Spleen (tissue), 11 donors: ENCODE data around the gene ZNF425. TPM values are rescaled to one million over a fixed set of nuclear protein-coding genes. Genes with fewer than 3 reads are reported as not detected.

Experiments
- DNase-seq: peaks from one replicate; pipeline ENCODE4 v3.0.0-alpha.2; 2020
- H3K27ac ChIP-seq, 8 donors: fragments of 200-600 bp; sonication (generic) in 7 of 8; 1 replicate in 4 of 8; 2 replicates in 4 of 8; pipeline versions ENCODE4 v1.5.0 to v1.8.0; 2016 to 2021; ENCODE audit warnings: inconsistent platforms in 4 of 8, mild to moderate bottlenecking in 4 of 8, moderate library complexity in 1 of 8
- H3K27me3 ChIP-seq, 7 donors: fragments of 200-600 bp; sonication (generic) in 6 of 7; replicated peaks in 1 of 7; 1 replicate in 4 of 7; 2 replicates in 3 of 7; pipeline versions ENCODE4 v1.5.0 to v1.8.0; 2016 to 2021; ENCODE audit warnings: inconsistent platforms in 3 of 7, mild to moderate bottlenecking in 1 of 7
- H3K36me3 ChIP-seq, 6 donors: fragments of 200-600 bp; sonication (generic) in 5 of 6; 1 replicate in 4 of 6; 2 replicates in 2 of 6; pipeline versions ENCODE4 v1.5.0 to v1.8.0; 2016 to 2021; ENCODE audit warnings: inconsistent platforms in 2 of 6
- H3K4me1 ChIP-seq, 6 donors: fragments of 200-600 bp; sonication (generic) in 5 of 6; 1 replicate in 3 of 6; 2 replicates in 3 of 6; pipeline versions ENCODE4 v1.5.0 to v1.8.0; 2016 to 2021; ENCODE audit warnings: inconsistent platforms in 3 of 6
- H3K4me3 ChIP-seq, 8 donors: fragments of 200-600 bp; sonication (generic) in 7 of 8; 1 replicate in 4 of 8; 2 replicates in 4 of 8; pipeline versions ENCODE4 v1.5.0 to v1.8.0; 2016 to 2021; ENCODE audit warnings: inconsistent platforms in 4 of 8, mild to moderate bottlenecking in 4 of 8, moderate library complexity in 2 of 8
- H3K9me3 ChIP-seq, 8 donors: fragments of 200-600 bp; sonication (generic) in 7 of 8; 1 replicate in 4 of 8; 2 replicates in 4 of 8; pipeline versions ENCODE4 v1.5.0 to v1.8.0; 2016 to 2021; ENCODE audit warnings: inconsistent platforms in 4 of 8
- CTCF ChIP-seq, 11 experiments: fragments of 200-600 bp in 7 of 11; fragments of 450-650 bp in 4 of 11; sonication (generic) in 4 of 11; IDR thresholded peaks in 8 of 11; conservative IDR thresholded peaks in 3 of 11; 1 replicate in 7 of 11; 2 replicates in 4 of 11; pipeline versions ENCODE4 v1.4.0 to v1.8.0; 2016 to 2021; ENCODE audit warnings: antibody characterized with exemption in 11 of 11, inconsistent platforms in 4 of 11, mild to moderate bottlenecking in 1 of 11
- POLR2A ChIP-seq, 3 donors: fragments of 450-650 bp; IDR thresholded peaks; one replicate each; pipeline ENCODE4 v1.5.1; 2017; ENCODE audit warnings: antibody characterized with exemption in 3 of 3, mild to moderate bottlenecking in 1 of 3
- POLR2AphosphoS5 ChIP-seq, 3 donors: sonication (generic); formaldehyde crosslinking; IDR thresholded peaks; one replicate each; pipeline ENCODE4 v1.5.1; 2017; ENCODE audit warnings: antibody characterized with exemption in 3 of 3
- WGBS, 5 donors: extraction: QIAGEN DNeasy Blood & Tissue Kit in 3 of 5; methylation state at CpG; one replicate each; pipeline versions ENCODE4 v1.1.5 to v1.1.7; 2013 to 2018; 5-methylcytosine and 5-hydroxymethylcytosine counted together
- intact Hi-C: fragments of 100-400 bp; cut with DNase I; formaldehyde crosslinking; loops from one replicate; pipeline ENCODE4 v1.15.0; 2023; ENCODE audit warnings: low total_unique reads
- polyA plus RNA-seq, 3 donors: library from polyadenylated mRNA; stranded (reverse); fragments of 200-250 nt; gene quantifications; one replicate each; pipeline ENCODE4 v1.2.1, GENCODE V29; 2013
- total RNA-seq, 7 donors: library from RNA; depleted of rRNA in 3 of 7; stranded (reverse); fragments of >200 nt in 3 of 7; fragmentation: NEBNext Ultra II Directional in 4 of 7; extraction: Animal tissue kit (Norgen Biotek cat#: 25700) in 4 of 7; gene quantifications; one replicate each; pipeline versions ENCODE4 v1.1.0 to v1.2.1, GENCODE V29; 2016 to 2021
- donor health status: healthy with polysubstance abuse.
- donor health status: DM: no; HTN: no; CAD: no; lungs with moderate emphysema.
- donor health status: DM: no; HTN: no; CAD: no.
- donor health status: Bipolar disorder and iron deficiency.
- donor health status: healthy.
- donor health status: DM: no; HTN: no; CAD: no.
- donor health status: DM: yes; HTN: yes; CAD: no.

ZNF425 gene
- total and polyA plus RNA-seq, 10 donors, result 0.47 to 1.4 (median 1.1) TPM

- H3K27me3 ChIP-seq, result no peaks in the 10 kb centered on the region
- peaks cover 5 to 24% (median 21%) of the 10 kb centered on the region in 6 donors for H3K4me1 ChIP-seq
- DNase-seq, result no peak
- WGBS, 5 donors, result 90 to 94% (median 93%) methylated on average over 4 of the region's 4 CpGs
- H3K36me3 ChIP-seq, result peaks cover 0 to 11% (median 0%) of the 10 kb centered on the region in 6 donors
- intact Hi-C loops, result no loop called here
- H3K4me3 ChIP-seq, result no peak overlapping the region
- no peak for TF ChIP-seq POLR2AphosphoS5 (IDR thresholded peaks at IDR 0.05)
- TF ChIP-seq POLR2A (IDR thresholded peaks at IDR 0.05), result no peak
- TF ChIP-seq CTCF (IDR thresholded peaks at IDR 0.05 in 8 of 11, conservative IDR thresholded peaks at IDR 0.05 in 3 of 11), result no peak
- no peaks in the 10 kb centered on the region for H3K9me3 ChIP-seq
- no peak overlapping the region for H3K27ac ChIP-seq
These were observed 15.8 kb upstream of the ZNF425 start for GRCh38 chr7:149141893-149142292.

- H3K36me3 ChIP-seq, result peaks cover 0 to 14% (median 0%) of the 10 kb centered on the region in 6 donors
- intact Hi-C loops, result no loop called here
- no peaks in the 10 kb centered on the region for H3K9me3 ChIP-seq
- DNase-seq, result no peak
- H3K27me3 ChIP-seq, result no peaks in the 10 kb centered on the region
- H3K4me1 ChIP-seq, result peaks cover 0 to 13% (median 10%) of the 10 kb centered on the region in 6 donors
- no peak overlapping the region for H3K27ac ChIP-seq
- 25 to 66% (median 44%) methylated on average over 3 of the region's 3 CpGs for WGBS, 5 donors
- H3K4me3 ChIP-seq, result no peak overlapping the region
- TF ChIP-seq POLR2A (IDR thresholded peaks at IDR 0.05), result no peak
- TF ChIP-seq CTCF (IDR thresholded peaks at IDR 0.05 in 8 of 11, conservative IDR thresholded peaks at IDR 0.05 in 3 of 11), result no peak
- no peak for TF ChIP-seq POLR2AphosphoS5 (IDR thresholded peaks at IDR 0.05)
These were observed 14.7 kb upstream of the ZNF425 start for GRCh38 chr7:149140831-149141230.

GRCh38 chr7:149136118-149136517, 10.0 kb upstream of the ZNF425 start:
- Histone ChIP-seq H3K27me3 (no peaks in the 10 kb centered on the region), H3K36me3 (peaks cover 0 to 40% (median 12%) of the 10 kb centered on the region in 6 donors), H3K4me3 (no peak overlapping the region), H3K9me3 (peaks cover under 1 to 11% (median 7%) of the 10 kb centered on the region in 8 donors), H3K4me1 (no peaks in the 10 kb centered on the region), H3K27ac (no peak overlapping the region)
- TF ChIP-seq POLR2A (IDR thresholded peaks at IDR 0.05) (no peak), CTCF (IDR thresholded peaks at IDR 0.05 in 8 of 11, conservative IDR thresholded peaks at IDR 0.05 in 3 of 11) (no peak), POLR2AphosphoS5 (IDR thresholded peaks at IDR 0.05) (no peak)
- DNase-seq, result no peak
- intact Hi-C loops, result no loop called here
- 95 to 97% (median 97%) methylated on average over 9 of the region's 9 CpGs for WGBS, 5 donors

- 96 to 100% (median 99%) methylated on average over 2 of the region's 2 CpGs for WGBS, 5 donors
- Histone ChIP-seq H3K4me3 (no peak overlapping the region), H3K9me3 (peaks cover 8 to 25% (median 19%) of the 10 kb centered on the region in 8 donors), H3K27ac (no peak overlapping the region), H3K27me3 (no peaks in the 10 kb centered on the region), H3K4me1 (peaks cover 0 to 4% (median 2%) of the 10 kb centered on the region in 6 donors), H3K36me3 (peaks cover 0 to 64% (median 28%) of the 10 kb centered on the region in 6 donors)
- no peak for DNase-seq
- intact Hi-C loops, result no loop called here
- TF ChIP-seq POLR2AphosphoS5 (IDR thresholded peaks at IDR 0.05), result no peak
- TF ChIP-seq POLR2A (IDR thresholded peaks at IDR 0.05), result no peak
- no peak for TF ChIP-seq CTCF (IDR thresholded peaks at IDR 0.05 in 8 of 11, conservative IDR thresholded peaks at IDR 0.05 in 3 of 11)
These were observed 7.0 kb upstream of the ZNF425 start for GRCh38 chr7:149133028-149133710.
